ENCODE measurements around the gene PLD6. TPM values are rescaled to one million over a fixed set of nuclear protein-coding genes. Genes with fewer than 3 reads are reported as not detected.

The PLD6 gene
- total RNA-seq, 1 experiment from 2014 or later: 4.2 TPM

GRCh38 chr17:17167986-17168385 is 38.1 kb downstream of the PLD6 start:
- no TSS peak for BruUV-seq (replicated peaks)
- no peaks in the 10 kb centered on the region for H3K27me3 ChIP-seq (ENCODE audit: control insufficient read depth, insufficient read depth, low read length)
- TF ChIP-seq, protein P1, sequence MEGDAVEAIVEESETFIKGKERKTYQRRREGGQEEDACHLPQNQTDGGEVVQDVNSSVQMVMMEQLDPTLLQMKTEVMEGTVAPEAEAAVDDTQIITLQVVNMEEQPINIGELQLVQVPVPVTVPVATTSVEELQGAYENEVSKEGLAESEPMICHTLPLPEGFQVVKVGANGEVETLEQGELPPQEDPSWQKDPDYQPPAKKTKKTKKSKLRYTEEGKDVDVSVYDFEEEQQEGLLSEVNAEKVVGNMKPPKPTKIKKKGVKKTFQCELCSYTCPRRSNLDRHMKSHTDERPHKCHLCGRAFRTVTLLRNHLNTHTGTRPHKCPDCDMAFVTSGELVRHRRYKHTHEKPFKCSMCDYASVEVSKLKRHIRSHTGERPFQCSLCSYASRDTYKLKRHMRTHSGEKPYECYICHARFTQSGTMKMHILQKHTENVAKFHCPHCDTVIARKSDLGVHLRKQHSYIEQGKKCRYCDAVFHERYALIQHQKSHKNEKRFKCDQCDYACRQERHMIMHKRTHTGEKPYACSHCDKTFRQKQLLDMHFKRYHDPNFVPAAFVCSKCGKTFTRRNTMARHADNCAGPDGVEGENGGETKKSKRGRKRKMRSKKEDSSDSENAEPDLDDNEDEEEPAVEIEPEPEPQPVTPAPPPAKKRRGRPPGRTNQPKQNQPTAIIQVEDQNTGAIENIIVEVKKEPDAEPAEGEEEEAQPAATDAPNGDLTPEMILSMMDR (IDR thresholded peaks at IDR 0.05): no peak
- TF ChIP-seq POLR2AphosphoS5 (IDR thresholded peaks at IDR 0.05; ENCODE audit: low read depth, low read length) (no peak), SIN3A (IDR thresholded peaks at IDR 0.05; ENCODE audit: borderline replicate concordance, insufficient read depth, low read depth, low read length) (no peak), TCF7L2 (IDR thresholded peaks at IDR 0.05; ENCODE audit: low read depth, low read length) (no peak)
- TF ChIP-seq, protein P2, sequence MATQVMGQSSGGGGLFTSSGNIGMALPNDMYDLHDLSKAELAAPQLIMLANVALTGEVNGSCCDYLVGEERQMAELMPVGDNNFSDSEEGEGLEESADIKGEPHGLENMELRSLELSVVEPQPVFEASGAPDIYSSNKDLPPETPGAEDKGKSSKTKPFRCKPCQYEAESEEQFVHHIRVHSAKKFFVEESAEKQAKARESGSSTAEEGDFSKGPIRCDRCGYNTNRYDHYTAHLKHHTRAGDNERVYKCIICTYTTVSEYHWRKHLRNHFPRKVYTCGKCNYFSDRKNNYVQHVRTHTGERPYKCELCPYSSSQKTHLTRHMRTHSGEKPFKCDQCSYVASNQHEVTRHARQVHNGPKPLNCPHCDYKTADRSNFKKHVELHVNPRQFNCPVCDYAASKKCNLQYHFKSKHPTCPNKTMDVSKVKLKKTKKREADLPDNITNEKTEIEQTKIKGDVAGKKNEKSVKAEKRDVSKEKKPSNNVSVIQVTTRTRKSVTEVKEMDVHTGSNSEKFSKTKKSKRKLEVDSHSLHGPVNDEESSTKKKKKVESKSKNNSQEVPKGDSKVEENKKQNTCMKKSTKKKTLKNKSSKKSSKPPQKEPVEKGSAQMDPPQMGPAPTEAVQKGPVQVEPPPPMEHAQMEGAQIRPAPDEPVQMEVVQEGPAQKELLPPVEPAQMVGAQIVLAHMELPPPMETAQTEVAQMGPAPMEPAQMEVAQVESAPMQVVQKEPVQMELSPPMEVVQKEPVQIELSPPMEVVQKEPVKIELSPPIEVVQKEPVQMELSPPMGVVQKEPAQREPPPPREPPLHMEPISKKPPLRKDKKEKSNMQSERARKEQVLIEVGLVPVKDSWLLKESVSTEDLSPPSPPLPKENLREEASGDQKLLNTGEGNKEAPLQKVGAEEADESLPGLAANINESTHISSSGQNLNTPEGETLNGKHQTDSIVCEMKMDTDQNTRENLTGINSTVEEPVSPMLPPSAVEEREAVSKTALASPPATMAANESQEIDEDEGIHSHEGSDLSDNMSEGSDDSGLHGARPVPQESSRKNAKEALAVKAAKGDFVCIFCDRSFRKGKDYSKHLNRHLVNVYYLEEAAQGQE (IDR thresholded peaks at IDR 0.05; ENCODE audit: insufficient read depth in 1 of 2, low read depth in 2 of 2, low read length in 1 of 2): no peak
- no peak for DNase-seq (ENCODE audit: low read depth, low spot score)
- H3K4me3 ChIP-seq (ENCODE audit: low read depth in 2 of 2, low read length in 2 of 2): no peak overlapping the region
- in situ Hi-C loops (cut with HindIII; ENCODE audit: low pct_unique_long_range_greater_than_20kb, low sequenced_read_pairs) (no loop called here), intact Hi-C loops (cut with micrococcal nuclease; ENCODE audit: unreplicated experiment) (no loop called here)
- 0 out of 2 replicates have a peak, but pooled peaks cover 2% of the 10 kb centered on the region for H3K36me3 ChIP-seq (ENCODE audit: control insufficient read depth, insufficient read depth, low read length)
- no peaks in the 10 kb centered on the region for H3K9me3 ChIP-seq (ENCODE audit: control insufficient read depth, insufficient read depth, low read depth, low read length)
- no peaks in the 10 kb centered on the region for H3K4me1 ChIP-seq (ENCODE audit: control insufficient read depth, insufficient read depth, low read length)
- POLR2A ChIA-PET: no interaction called here
- no peak for ATAC-seq
- CTCF ChIA-PET: no interaction called here
- no peak overlapping the region for H3K27ac ChIP-seq (ENCODE audit: low read length)

GRCh38 chr17:17167356-17167755 is 38.8 kb downstream of the PLD6 start:
- ATAC-seq (no peak), DNase-seq (ENCODE audit: low read depth, low spot score) (no peak)
- no TSS peak for BruUV-seq (replicated peaks)
- ChIA-PET POLR2A (no interaction called here), CTCF (no interaction called here)
- H3K27me3 ChIP-seq (ENCODE audit: control insufficient read depth, insufficient read depth, low read length): no peaks in the 10 kb centered on the region
- H3K36me3 ChIP-seq (ENCODE audit: control insufficient read depth, insufficient read depth, low read length): 0 out of 2 replicates have a peak, but pooled peaks cover 2% of the 10 kb centered on the region
- H3K4me3 ChIP-seq (ENCODE audit: low read depth in 2 of 2, low read length in 2 of 2): no peak overlapping the region
- TF ChIP-seq, protein P1 (IDR thresholded peaks at IDR 0.05): no peak
- TF ChIP-seq POLR2AphosphoS5 (IDR thresholded peaks at IDR 0.05; ENCODE audit: low read depth, low read length) (no peak), TCF7L2 (IDR thresholded peaks at IDR 0.05; ENCODE audit: low read depth, low read length) (no peak), SIN3A (IDR thresholded peaks at IDR 0.05; ENCODE audit: borderline replicate concordance, insufficient read depth, low read depth, low read length) (no peak)
- TF ChIP-seq, protein P2 (IDR thresholded peaks at IDR 0.05; ENCODE audit: insufficient read depth in 1 of 2, low read depth in 2 of 2, low read length in 1 of 2): no peak
- in situ Hi-C loops (cut with HindIII; ENCODE audit: low pct_unique_long_range_greater_than_20kb, low sequenced_read_pairs): no loop called here
- no peak overlapping the region for H3K27ac ChIP-seq (ENCODE audit: low read length)
- no peaks in the 10 kb centered on the region for H3K4me1 ChIP-seq (ENCODE audit: control insufficient read depth, insufficient read depth, low read length)
- H3K9me3 ChIP-seq (ENCODE audit: control insufficient read depth, insufficient read depth, low read depth, low read length): no peaks in the 10 kb centered on the region
- intact Hi-C loops (cut with micrococcal nuclease; ENCODE audit: unreplicated experiment): no loop called here
